GM19324 (cell line): ENCODE measurements around the gene MUC6.

ENCODE experiments used
- ATAC-seq: cut with Tn5 transposase; IDR thresholded peaks from one replicate; pipeline ENCODE4 v1.9.1; 2021; ENCODE audit warnings: mild to moderate bottlenecking, moderate library complexity; ENCODE audit not compliant: unreplicated experiment, low FRiP score

Gene MUC6

GRCh38 chr11:1036303-1036923 is at the start of gene MUC6:
Gene MUC6, minus strand, starts transcription at chr11:1036718. Its CDS starts 63 bp downstream, at chr11:1036655.
- ATAC-seq = no peak

GRCh38 chr11:1085440-1086170 is 49.1 kb upstream of the MUC6 start:
- no peak for ATAC-seq

GRCh38 chr11:1084561-1085439 is 48.3 kb upstream of the MUC6 start:
- no peak for ATAC-seq

GRCh38 chr11:1083621-1084551 is 47.4 kb upstream of the MUC6 start:
- ATAC-seq = no peak

GRCh38 chr11:1082728-1083620 is 46.5 kb upstream of the MUC6 start:
- ATAC-seq = no peak

GRCh38 chr11:1082346-1082727 is 45.8 kb upstream of the MUC6 start:
- no peak for ATAC-seq

- ATAC-seq = no peak
Observed at GRCh38 chr11:1081601-1082311, 45.2 kb upstream of the MUC6 start.

GRCh38 chr11:1078191-1078601 is 41.7 kb upstream of the MUC6 start:
- ATAC-seq = no peak

- ATAC-seq = no peak
Observed at GRCh38 chr11:1077417-1078119, 41.0 kb upstream of the MUC6 start.

- ATAC-seq = no peak
Observed at GRCh38 chr11:1077033-1077416, 40.5 kb upstream of the MUC6 start.

GRCh38 chr11:1076061-1076665 is 39.6 kb upstream of the MUC6 start:
- no peak for ATAC-seq

- ATAC-seq = no peak
Observed at GRCh38 chr11:1075341-1075911, 38.9 kb upstream of the MUC6 start.

GRCh38 chr11:1074244-1075221 is 38.0 kb upstream of the MUC6 start, which contains the start of gene MUC2:
Gene MUC2, plus strand, starts transcription at chr11:1074874.
- ATAC-seq = no peak

- no peak for ATAC-seq
Observed at GRCh38 chr11:1073851-1074243, 37.3 kb upstream of the MUC6 start.

- ATAC-seq = no peak
Observed at GRCh38 chr11:1073261-1073724, 36.8 kb upstream of the MUC6 start.

GRCh38 chr11:1072821-1073231 is 36.3 kb upstream of the MUC6 start:
- ATAC-seq = no peak
